ENCODE measurements around the gene LYPLA2. TPM values are rescaled to one million over a fixed set of nuclear protein-coding genes. Genes with fewer than 3 reads are reported as not detected.

LYPLA2 gene
- total and polyA plus RNA-seq, 2 donors (not counting 1 experiment from before 2014, with no cell fraction given): 50.6 to 60.5 TPM

DNA sequence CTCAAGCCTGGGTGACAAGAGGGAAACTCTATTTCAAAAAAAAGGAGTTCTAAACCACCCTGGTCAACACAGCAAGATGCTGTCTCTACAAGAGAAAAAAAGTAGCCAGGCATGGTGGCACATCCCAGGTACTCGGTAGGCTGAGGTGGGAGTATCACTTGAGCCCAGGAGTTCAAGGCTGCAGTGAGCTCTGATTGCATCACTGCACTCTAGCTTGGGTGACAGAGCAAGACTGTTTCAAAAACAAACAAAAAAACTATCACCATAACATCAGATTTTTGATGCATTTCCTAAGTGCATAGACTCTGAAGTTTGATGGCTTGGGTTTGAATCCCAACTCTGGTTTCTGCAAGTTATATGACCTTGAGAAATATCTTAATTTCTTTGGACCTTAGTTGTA, 38.0 kb upstream of the LYPLA2 start:
- H3K4me3 Mint-ChIP-seq: no peak overlapping the region
- Histone ChIP-seq H3K27ac (ENCODE audit: low read length in 2 of 2) (no peak overlapping the region), H3K9ac (ENCODE audit: low read length) (no peak overlapping the region), H3K4me1 (ENCODE audit: control insufficient read depth in 2 of 2, insufficient read depth in 2 of 2, low read length in 2 of 2) (peaks cover 4 to 5% of the 10 kb centered on the region in 2 donors), H3K9me3 (ENCODE audit: control extremely low read depth in 1 of 3, control insufficient read depth in 2 of 3, insufficient read depth in 1 of 3, low read length in 2 of 3) (no peaks in the 10 kb centered on the region), H3K4me3 (ENCODE audit: control extremely low read depth in 1 of 5, extremely low read depth in 1 of 5, insufficient read depth in 1 of 5, low read depth in 2 of 5, low read length in 4 of 5) (no peak overlapping the region), H2AFZ (ENCODE audit: insufficient read depth, low read depth, low read length, poor library complexity, severe bottlenecking) (no peak overlapping the region), H3K4me2 (replicated peaks; ENCODE audit: low read depth, low read length, poor library complexity, severe bottlenecking) (no peak overlapping the region), H4K20me1 (ENCODE audit: control insufficient read depth, insufficient read depth, low read length, poor library complexity, severe bottlenecking) (peaks cover 51% of the 10 kb centered on the region), H3K36me3 (replicated peaks in 1 of 2; ENCODE audit: control extremely low read depth in 1 of 2, control insufficient read depth in 1 of 2, extremely low read depth in 1 of 2, insufficient read depth in 2 of 2, low read length in 1 of 2) (peaks cover 3 to 86% of the 10 kb centered on the region in 2 experiments), H3K27me3 (replicated peaks in 1 of 4; ENCODE audit: control extremely low read depth in 1 of 4, control insufficient read depth in 3 of 4, insufficient read depth in 4 of 4, low read length in 3 of 4) (no peaks in the 10 kb centered on the region), H3K79me2 (ENCODE audit: control insufficient read depth, insufficient read depth, low read length) (peaks cover 77% of the 10 kb centered on the region)
- DNase-seq (no peak), ATAC-seq (ENCODE audit: low read depth) (no peak)
- TF ChIP-seq EZH2 (IDR thresholded peaks at IDR 0.05; ENCODE audit: borderline replicate concordance, insufficient read depth, low read depth, low read length, poor library complexity, severe bottlenecking): no peak
- TF ChIP-seq, protein P1, sequence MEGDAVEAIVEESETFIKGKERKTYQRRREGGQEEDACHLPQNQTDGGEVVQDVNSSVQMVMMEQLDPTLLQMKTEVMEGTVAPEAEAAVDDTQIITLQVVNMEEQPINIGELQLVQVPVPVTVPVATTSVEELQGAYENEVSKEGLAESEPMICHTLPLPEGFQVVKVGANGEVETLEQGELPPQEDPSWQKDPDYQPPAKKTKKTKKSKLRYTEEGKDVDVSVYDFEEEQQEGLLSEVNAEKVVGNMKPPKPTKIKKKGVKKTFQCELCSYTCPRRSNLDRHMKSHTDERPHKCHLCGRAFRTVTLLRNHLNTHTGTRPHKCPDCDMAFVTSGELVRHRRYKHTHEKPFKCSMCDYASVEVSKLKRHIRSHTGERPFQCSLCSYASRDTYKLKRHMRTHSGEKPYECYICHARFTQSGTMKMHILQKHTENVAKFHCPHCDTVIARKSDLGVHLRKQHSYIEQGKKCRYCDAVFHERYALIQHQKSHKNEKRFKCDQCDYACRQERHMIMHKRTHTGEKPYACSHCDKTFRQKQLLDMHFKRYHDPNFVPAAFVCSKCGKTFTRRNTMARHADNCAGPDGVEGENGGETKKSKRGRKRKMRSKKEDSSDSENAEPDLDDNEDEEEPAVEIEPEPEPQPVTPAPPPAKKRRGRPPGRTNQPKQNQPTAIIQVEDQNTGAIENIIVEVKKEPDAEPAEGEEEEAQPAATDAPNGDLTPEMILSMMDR (IDR thresholded peaks at IDR 0.05): no peak
- ChIA-PET CTCF (interaction anchor here (0.6 to 3.1 kb wide), 10 partner anchors 10 to 214 kb away, joined by 3 to 18 read pairs (median 4); partner anchors contain the start of gene RPL11), POLR2A (no interaction called here)
- H3K4me1 Mint-ChIP-seq: peaks cover 20% of the 10 kb centered on the region
- no peak overlapping the region for H3K27ac Mint-ChIP-seq
- H3K9me3 Mint-ChIP-seq (ENCODE audit: insufficient read depth): no peaks in the 10 kb centered on the region
- no CpG with 5 or more reads among the region's 1 CpG for WGBS (ENCODE audit: insufficient coverage)
- intact Hi-C loops (cut with micrococcal nuclease): no loop called here
- no peaks in the 10 kb centered on the region for H3K27me3 Mint-ChIP-seq

DNA sequence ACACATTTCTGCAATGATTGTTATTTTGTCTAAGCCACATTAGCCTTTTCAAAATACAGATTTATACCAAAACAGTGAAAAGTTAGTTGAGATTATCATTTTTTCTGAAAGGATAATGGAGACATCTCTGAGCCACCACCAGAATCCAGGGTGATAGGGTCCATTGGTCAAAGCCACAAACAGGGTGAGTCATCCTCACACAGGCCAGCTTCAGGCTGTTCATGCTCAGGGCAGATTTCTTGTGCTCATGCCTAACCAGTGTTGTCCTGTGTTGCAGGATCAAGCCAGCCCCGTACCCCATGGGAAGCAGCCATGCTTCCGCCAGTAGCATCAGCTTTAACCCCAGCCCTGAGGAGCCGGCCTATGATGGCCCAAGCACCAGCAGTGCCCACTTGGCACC, 34.3 kb upstream of the LYPLA2 start:
- Mint-ChIP-seq H3K27ac (peak overlapping the region; percentile 26), H3K4me3 (no peak overlapping the region), H3K4me1 (peaks cover 3% of the 10 kb centered on the region), H3K27me3 (no peaks in the 10 kb centered on the region), H3K9me3 (ENCODE audit: insufficient read depth) (no peaks in the 10 kb centered on the region)
- ChIA-PET POLR2A (no interaction called here), CTCF (no interaction called here)
- Histone ChIP-seq H3K79me2 (ENCODE audit: control insufficient read depth, insufficient read depth, low read length) (peaks cover 47% of the 10 kb centered on the region), H2AFZ (ENCODE audit: insufficient read depth, low read depth, low read length, poor library complexity, severe bottlenecking) (no peak overlapping the region), H3K27me3 (replicated peaks in 1 of 4; ENCODE audit: control extremely low read depth in 1 of 4, control insufficient read depth in 3 of 4, insufficient read depth in 4 of 4, low read length in 3 of 4) (no peaks in the 10 kb centered on the region), H3K4me1 (ENCODE audit: control insufficient read depth in 2 of 2, insufficient read depth in 2 of 2, low read length in 2 of 2) (no peaks in the 10 kb centered on the region), H3K9ac (ENCODE audit: low read length) (no peak overlapping the region), H3K27ac (ENCODE audit: low read length in 2 of 2) (no peak overlapping the region), H4K20me1 (ENCODE audit: control insufficient read depth, insufficient read depth, low read length, poor library complexity, severe bottlenecking) (peaks cover 46% of the 10 kb centered on the region), H3K4me2 (replicated peaks; ENCODE audit: low read depth, low read length, poor library complexity, severe bottlenecking) (no peak overlapping the region), H3K4me3 (ENCODE audit: control extremely low read depth in 1 of 5, extremely low read depth in 1 of 5, insufficient read depth in 1 of 5, low read depth in 2 of 5, low read length in 4 of 5) (no peak overlapping the region), H3K9me3 (ENCODE audit: control extremely low read depth in 1 of 3, control insufficient read depth in 2 of 3, insufficient read depth in 1 of 3, low read length in 2 of 3) (no peaks in the 10 kb centered on the region), H3K36me3 (replicated peaks in 1 of 2; ENCODE audit: control extremely low read depth in 1 of 2, control insufficient read depth in 1 of 2, extremely low read depth in 1 of 2, insufficient read depth in 2 of 2, low read length in 1 of 2) (peaks cover 8 to 95% of the 10 kb centered on the region in 2 experiments)
- intact Hi-C loops (cut with micrococcal nuclease): no loop called here
- DNase-seq (no peak), ATAC-seq (ENCODE audit: low read depth) (no peak)
- TF ChIP-seq, protein P1 (IDR thresholded peaks at IDR 0.05): no peak
- TF ChIP-seq EZH2 (IDR thresholded peaks at IDR 0.05; ENCODE audit: borderline replicate concordance, insufficient read depth, low read depth, low read length, poor library complexity, severe bottlenecking): no peak
- 100% methylated on average over 3 of the region's 3 CpGs for WGBS (ENCODE audit: insufficient coverage)
